Breast epithelium (tissue), 3 donors: ENCODE results near the gene FXYD2.

Experiments used
- CTCF ChIP-seq, 3 donors: fragments of 450-650 bp; IDR thresholded peaks; one replicate each; pipeline ENCODE4 v1.5.1; 2016 to 2017; ENCODE audit warnings: antibody characterized with exemption in 3 of 3, mild to moderate bottlenecking in 3 of 3, moderate library complexity in 3 of 3
- POLR2A ChIP-seq: fragments of 450-650 bp; IDR thresholded peaks from one replicate; pipeline ENCODE4 v1.6.1; 2016; ENCODE audit warnings: antibody characterized with exemption, mild to moderate bottlenecking, moderate library complexity
- POLR2AphosphoS5 ChIP-seq, 3 donors: sonication (generic); formaldehyde crosslinking; IDR thresholded peaks; one replicate each; pipeline ENCODE4 v1.6.1; 2017; ENCODE audit warnings: antibody characterized with exemption in 3 of 3

- no peak for TF ChIP-seq POLR2AphosphoS5 (IDR thresholded peaks at IDR 0.05)
- no peak for TF ChIP-seq POLR2A
- TF ChIP-seq CTCF (IDR thresholded peaks at IDR 0.05): no peak
Measured at GRCh38 chr11:117855912-117856651, 31.5 kb upstream of the FXYD2 start.
